Mucosa of descending colon (tissue), 3 donors: ENCODE data around the gene PRDM5. TPM values are rescaled to one million over a fixed set of nuclear protein-coding genes. Genes with fewer than 3 reads are reported as not detected.

ENCODE experiments used
- ATAC-seq: fragments of 200-7000 bp; cut with Tn5 transposase; one replicate; pipeline ENCODE4 v1.9.1; 2020; ENCODE audit warnings: mild to moderate bottlenecking, moderate library complexity
- DNase-seq, 3 donors: peaks; one replicate each; pipeline ENCODE4 v3.0.0-alpha.2; 2020
- H3K36me3 ChIP-seq: fragments of 200-600 bp; one replicate; pipeline ENCODE4 v1.8.0; 2021; ENCODE audit warnings: low read depth, mild to moderate bottlenecking
- H3K4me1 ChIP-seq: fragments of 200-600 bp; one replicate; pipeline ENCODE4 v1.8.0; 2021; ENCODE audit warnings: low read depth, mild to moderate bottlenecking
- H3K4me3 ChIP-seq: fragments of 200-600 bp; one replicate; pipeline ENCODE4 v1.8.0; 2021; ENCODE audit warnings: mild to moderate bottlenecking
- H3K9me3 ChIP-seq: fragments of 200-600 bp; one replicate; pipeline ENCODE4 v1.8.0; 2021; ENCODE audit warnings: mild to moderate bottlenecking
- intact Hi-C, 2 donors: fragments of 100-400 bp; cut with DNase I in 1 of 2; cut with micrococcal nuclease in 1 of 2; formaldehyde crosslinking; loops; one replicate each; pipeline versions ENCODE4 v1.11.0 to v1.11.1; 2022; cut with DNase I, micrococcal nuclease
- total RNA-seq, 3 donors: library from RNA; stranded (reverse); fragmentation: NEBNext Ultra II Directional in 2 of 3; extraction: Animal tissue kit (Norgen Biotek cat#: 25700) in 2 of 3; gene quantifications; one replicate each; pipeline versions ENCODE4 v1.2.1 to v1.2.4, GENCODE V29; 2021 to 2023
- TF ChIP-seq, protein P1 (sequence below): fragments of 200-600 bp; IDR thresholded peaks from one replicate; pipeline ENCODE4 v1.8.0; 2022; ENCODE audit warnings: antibody characterized with exemption, mild to moderate bottlenecking
- donor health status: DM: no; HTN: no; CAD: no; lungs with moderate emphysema.
- donor health status: DM: no; HTN: no; CAD: no.
- donor health status: DM: no; HTN: yes; CAD: no.

PRDM5 gene
- total RNA-seq, 3 donors from 2014 or later: 8.7 to 12.2 (median 10.2) TPM

DNA sequence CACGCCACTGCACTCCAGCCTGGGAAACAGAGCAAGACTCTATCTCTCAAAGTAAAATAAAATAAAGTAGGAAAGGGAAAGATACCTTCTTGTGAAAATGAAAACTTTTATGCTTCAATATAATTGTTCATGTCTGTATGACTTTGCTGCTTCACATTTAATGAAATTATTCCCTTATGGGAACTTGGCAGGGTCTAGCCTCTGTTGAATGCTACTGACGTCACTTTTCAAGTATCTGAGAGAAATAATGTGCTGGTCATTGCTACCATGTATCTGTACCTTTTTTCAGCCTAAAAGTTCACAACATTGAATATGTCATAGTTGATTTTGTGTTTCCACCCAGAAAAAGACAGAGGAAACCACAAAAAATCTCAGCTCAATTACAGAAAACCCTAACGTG is 65.2 kb downstream of the PRDM5 start:
- TF ChIP-seq, protein P1, sequence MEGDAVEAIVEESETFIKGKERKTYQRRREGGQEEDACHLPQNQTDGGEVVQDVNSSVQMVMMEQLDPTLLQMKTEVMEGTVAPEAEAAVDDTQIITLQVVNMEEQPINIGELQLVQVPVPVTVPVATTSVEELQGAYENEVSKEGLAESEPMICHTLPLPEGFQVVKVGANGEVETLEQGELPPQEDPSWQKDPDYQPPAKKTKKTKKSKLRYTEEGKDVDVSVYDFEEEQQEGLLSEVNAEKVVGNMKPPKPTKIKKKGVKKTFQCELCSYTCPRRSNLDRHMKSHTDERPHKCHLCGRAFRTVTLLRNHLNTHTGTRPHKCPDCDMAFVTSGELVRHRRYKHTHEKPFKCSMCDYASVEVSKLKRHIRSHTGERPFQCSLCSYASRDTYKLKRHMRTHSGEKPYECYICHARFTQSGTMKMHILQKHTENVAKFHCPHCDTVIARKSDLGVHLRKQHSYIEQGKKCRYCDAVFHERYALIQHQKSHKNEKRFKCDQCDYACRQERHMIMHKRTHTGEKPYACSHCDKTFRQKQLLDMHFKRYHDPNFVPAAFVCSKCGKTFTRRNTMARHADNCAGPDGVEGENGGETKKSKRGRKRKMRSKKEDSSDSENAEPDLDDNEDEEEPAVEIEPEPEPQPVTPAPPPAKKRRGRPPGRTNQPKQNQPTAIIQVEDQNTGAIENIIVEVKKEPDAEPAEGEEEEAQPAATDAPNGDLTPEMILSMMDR: no peak
- intact Hi-C loops: no loop called here
- H3K9me3 ChIP-seq: no peaks in the 10 kb centered on the region
- no peak overlapping the region for H3K4me3 ChIP-seq
- no peak for DNase-seq
- no peaks in the 10 kb centered on the region for H3K36me3 ChIP-seq
- ATAC-seq: no peak
- peaks cover 1% of the 10 kb centered on the region for H3K4me1 ChIP-seq

DNA sequence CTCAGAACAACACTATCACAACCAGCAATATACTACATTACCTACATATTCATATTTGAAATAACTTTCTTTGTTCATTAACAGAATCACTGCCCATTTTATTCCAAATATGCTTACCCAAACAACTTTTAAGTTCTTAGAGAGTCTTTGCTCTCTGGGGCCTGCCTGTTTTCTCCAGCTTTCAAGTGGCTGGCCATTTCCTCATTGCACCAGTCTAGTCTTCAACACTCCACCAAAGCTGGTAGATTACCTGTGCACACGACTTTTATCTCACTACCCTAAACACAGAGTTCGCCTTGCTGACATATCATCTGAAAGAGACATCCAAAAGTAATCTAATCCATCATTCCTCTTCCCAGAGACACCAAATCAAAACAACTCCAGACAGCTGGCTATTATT is 66.2 kb downstream of the PRDM5 start:
- Histone ChIP-seq H3K4me3 (no peak overlapping the region), H3K9me3 (no peaks in the 10 kb centered on the region), H3K4me1 (no peaks in the 10 kb centered on the region), H3K36me3 (no peaks in the 10 kb centered on the region)
- intact Hi-C loops: no loop called here
- DNase-seq (no peak), ATAC-seq (no peak)
- TF ChIP-seq, protein P1: no peak

DNA sequence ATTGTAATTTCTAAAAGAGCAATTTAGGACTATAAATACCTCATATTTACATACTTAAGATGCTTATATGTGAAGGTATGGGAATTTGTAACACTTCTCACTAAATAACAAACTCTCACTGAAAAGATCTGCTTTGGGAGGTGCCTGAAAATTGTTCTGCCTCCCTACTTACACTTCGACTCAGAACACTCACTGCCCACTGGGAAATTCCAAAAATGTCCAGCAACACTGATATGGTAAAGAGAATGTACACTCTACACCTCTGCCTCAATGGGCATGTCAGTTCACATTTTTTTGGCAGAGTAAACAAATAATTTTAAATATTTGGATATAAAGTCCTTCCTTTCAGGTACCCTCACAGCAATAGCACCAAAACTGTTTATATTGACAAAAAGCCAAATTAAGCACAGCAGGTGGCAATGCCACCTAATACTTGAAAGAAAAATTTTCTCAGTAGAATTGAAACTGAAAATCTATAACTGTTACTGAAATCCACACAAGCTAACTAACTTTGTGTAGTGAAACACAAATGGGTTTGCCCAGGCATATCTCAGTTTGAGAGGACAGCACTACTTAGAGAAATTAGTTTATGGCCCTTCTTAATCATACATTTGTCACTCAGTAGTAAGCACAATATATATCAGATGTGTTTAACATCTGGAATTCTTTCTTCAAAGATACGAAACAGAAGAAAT is 67.1 kb downstream of the PRDM5 start:
- no peaks in the 10 kb centered on the region for H3K36me3 ChIP-seq
- H3K9me3 ChIP-seq: no peaks in the 10 kb centered on the region
- TF ChIP-seq, protein P1: no peak
- DNase-seq (no peak), ATAC-seq (no peak)
- no peaks in the 10 kb centered on the region for H3K4me1 ChIP-seq
- H3K4me3 ChIP-seq: no peak overlapping the region
- intact Hi-C loops: no loop called here

DNA sequence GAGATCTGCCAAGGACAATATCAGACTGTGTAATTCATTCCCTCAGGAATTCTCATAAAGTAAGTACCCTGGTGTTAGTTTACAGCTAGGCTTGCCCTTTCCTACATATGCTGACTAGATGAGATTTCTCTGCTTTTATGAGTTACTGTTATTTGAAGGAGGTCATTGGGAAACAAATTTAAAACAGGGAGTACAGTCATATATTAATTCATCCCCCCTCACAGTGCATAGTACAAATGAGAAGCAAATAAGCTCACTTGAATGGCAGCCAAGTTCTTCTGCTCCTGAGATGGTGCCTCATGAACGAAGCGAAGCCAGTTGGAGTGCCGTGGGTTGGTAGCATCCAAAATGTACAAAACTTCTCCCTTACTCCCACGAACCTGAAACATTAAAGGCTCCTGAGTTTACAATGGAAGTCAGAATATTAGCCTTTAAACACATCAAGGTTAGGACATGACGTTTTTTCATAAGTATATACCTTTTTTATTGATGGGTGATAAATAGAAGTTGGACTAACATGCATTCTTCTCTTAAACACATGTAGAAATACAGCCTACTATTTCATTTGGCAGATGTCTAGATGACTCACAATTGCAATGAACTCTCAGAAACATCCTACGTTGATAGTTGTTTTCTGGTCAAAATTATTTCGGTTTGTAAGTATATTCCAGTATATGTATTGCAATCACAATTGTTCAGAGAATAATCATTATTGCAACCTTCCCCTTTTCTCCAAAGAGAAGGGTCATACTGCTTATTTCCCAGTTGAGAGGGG is 69.2 kb downstream of the PRDM5 start:
- Histone ChIP-seq H3K9me3 (no peaks in the 10 kb centered on the region), H3K4me1 (no peaks in the 10 kb centered on the region), H3K36me3 (no peaks in the 10 kb centered on the region), H3K4me3 (no peak overlapping the region)
- no peak for DNase-seq
- intact Hi-C loops: no loop called here
- TF ChIP-seq, protein P1: no peak
- ATAC-seq: peak; percentile 25

DNA sequence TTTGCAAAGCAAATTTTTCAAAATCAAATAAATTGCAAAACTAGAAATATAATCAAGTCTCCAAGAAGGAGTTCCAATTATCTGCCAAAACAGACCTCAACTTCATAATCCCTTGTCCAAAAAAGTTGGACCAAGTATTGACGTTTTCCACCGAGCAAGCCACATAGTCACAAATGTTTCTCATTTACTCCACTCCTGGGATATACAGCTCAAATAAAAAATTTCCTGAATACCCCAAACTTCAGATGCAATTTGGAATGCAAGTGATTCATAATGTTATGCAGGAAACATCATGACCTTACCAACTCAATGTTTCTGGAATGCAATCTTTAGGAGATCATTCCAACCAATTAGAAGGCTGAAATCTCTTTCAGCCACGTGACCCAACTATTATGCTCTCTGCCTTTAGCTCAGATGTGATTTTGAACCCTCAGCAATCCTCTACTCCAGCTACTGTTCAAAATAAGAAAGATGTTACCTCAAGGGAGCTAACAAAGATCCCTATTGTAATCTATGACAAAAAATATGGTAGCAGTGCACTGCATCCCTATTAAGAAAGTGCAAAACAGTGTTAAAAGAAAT is 72.4 kb downstream of the PRDM5 start:
- intact Hi-C loops: no loop called here
- TF ChIP-seq, protein P1: no peak
- DNase-seq: no peak
- Histone ChIP-seq H3K9me3 (no peaks in the 10 kb centered on the region), H3K4me1 (no peaks in the 10 kb centered on the region), H3K4me3 (no peak overlapping the region), H3K36me3 (no peaks in the 10 kb centered on the region)
- ATAC-seq: no peak
